Type B pancreatic cell (in vitro differentiated cells): ENCODE results near the gene REPS1. TPM values are rescaled to one million over a fixed set of nuclear protein-coding genes. Genes with fewer than 3 reads are reported as not detected.

Experiments used
- DNase-seq: peaks from one replicate; pipeline ENCODE4 v3.0.0; 2021; ENCODE audit warnings: mixed read lengths; ENCODE audit not compliant: unreplicated experiment; ENCODE audit errors: extremely low spot score
- H3K27ac Mint-ChIP-seq: 2 replicates; pipeline ENCODE4 v1.8.0; 2021; ENCODE audit warnings: mild to moderate bottlenecking, mixed read lengths
- H3K27me3 Mint-ChIP-seq: 2 replicates; pipeline ENCODE4 v1.8.0; 2021; ENCODE audit warnings: mixed read lengths
- H3K36me3 Mint-ChIP-seq: 2 replicates; pipeline ENCODE4 v1.8.0; 2021; ENCODE audit warnings: mixed read lengths
- H3K4me1 Mint-ChIP-seq: one replicate; pipeline ENCODE4 v1.8.0; 2021; ENCODE audit warnings: mixed read lengths; ENCODE audit not compliant: unreplicated experiment
- H3K4me3 Mint-ChIP-seq: 2 replicates; pipeline ENCODE4 v1.8.0; 2021; ENCODE audit warnings: mild to moderate bottlenecking, mixed read lengths
- H3K9me3 Mint-ChIP-seq: 2 replicates; pipeline ENCODE4 v1.8.0; 2021; ENCODE audit warnings: mixed read lengths
- total RNA-seq: library from RNA; stranded (reverse); gene quantifications from 2 replicates; pipeline ENCODE4 v1.2.1, GENCODE V29; 2021; ENCODE audit warnings: low replicate concordance
- TF ChIP-seq, protein P1 (sequence below): fragments of 200-600 bp; sonication (generic); conservative IDR thresholded peaks from 2 replicates; pipeline ENCODE4 v1.5.0; 2021; ENCODE audit warnings: antibody characterized with exemption, mild to moderate bottlenecking

The REPS1 gene
- total RNA-seq, 1 donor from 2014 or later = 57.0 TPM

DNA sequence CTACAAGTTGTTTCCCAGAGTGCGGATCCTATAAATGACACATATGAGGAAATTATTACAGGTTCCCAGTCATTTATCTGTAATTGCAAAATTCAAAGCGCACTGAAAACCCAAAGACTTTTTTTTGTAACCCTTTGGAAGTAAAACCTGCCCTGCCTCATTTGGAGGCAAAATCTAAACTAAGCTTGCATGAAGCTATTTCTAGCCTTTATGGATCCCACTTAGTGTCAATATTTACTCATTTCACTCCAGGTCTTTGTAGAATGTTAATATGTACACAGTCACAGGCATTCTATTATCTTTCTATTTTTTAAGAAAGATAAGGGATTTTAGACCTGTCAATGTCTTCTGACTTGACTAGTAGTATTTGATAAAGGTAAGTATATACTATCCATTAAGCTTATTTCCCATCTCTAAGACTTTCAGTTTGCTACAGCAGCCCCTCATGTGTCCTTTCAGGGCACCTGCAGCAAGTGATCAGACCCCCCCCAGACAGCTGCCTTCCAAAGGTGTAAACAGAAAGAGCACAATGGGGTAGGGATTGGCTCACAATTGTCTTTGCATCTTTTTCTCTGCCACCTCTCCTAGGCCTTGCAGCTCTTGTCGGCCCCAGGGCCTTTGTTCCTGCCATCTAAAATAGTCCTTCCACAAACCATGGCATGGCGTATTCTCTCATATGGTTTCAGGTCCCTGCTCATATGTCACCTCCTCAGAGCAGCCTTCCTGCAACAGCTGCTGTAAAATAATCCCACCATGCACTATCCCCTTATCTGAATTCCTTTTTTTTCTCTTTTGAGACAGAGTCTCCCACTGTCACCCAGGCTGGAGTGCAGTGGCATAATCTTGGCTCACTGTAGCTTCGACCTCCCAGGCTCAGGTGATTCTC is 1.3 kb upstream of the REPS1 start:
- Mint-ChIP-seq H3K36me3 (no peaks in the 10 kb centered on the region), H3K27ac (peak overlapping the region; percentile 92), H3K27me3 (no peaks in the 10 kb centered on the region), H3K4me1 (peaks cover 18% of the 10 kb centered on the region), H3K9me3 (no peaks in the 10 kb centered on the region), H3K4me3 (peak overlapping the region; percentile 93)
- TF ChIP-seq, protein P1, sequence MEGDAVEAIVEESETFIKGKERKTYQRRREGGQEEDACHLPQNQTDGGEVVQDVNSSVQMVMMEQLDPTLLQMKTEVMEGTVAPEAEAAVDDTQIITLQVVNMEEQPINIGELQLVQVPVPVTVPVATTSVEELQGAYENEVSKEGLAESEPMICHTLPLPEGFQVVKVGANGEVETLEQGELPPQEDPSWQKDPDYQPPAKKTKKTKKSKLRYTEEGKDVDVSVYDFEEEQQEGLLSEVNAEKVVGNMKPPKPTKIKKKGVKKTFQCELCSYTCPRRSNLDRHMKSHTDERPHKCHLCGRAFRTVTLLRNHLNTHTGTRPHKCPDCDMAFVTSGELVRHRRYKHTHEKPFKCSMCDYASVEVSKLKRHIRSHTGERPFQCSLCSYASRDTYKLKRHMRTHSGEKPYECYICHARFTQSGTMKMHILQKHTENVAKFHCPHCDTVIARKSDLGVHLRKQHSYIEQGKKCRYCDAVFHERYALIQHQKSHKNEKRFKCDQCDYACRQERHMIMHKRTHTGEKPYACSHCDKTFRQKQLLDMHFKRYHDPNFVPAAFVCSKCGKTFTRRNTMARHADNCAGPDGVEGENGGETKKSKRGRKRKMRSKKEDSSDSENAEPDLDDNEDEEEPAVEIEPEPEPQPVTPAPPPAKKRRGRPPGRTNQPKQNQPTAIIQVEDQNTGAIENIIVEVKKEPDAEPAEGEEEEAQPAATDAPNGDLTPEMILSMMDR = no peak
- no peak for DNase-seq

DNA sequence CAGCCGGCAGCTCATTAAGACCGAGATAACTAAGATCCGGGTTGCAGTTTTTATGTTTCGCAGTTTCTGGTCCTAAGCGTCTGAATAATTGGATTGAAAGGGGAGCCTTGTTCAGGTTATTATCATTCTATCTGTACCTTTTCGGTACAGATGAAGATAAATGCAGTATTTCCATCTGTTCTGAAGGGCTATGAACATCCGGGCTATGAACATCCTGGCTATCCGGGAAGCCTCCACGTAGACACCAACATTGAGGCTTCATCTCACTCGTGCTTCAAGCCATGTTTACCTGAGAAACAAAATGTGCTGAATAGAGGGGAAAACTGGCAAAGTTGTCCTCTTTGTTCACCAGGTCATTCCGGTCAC is 399 bp upstream of the REPS1 start:
- peak overlapping the region; percentile 93 for H3K4me3 Mint-ChIP-seq

DNA sequence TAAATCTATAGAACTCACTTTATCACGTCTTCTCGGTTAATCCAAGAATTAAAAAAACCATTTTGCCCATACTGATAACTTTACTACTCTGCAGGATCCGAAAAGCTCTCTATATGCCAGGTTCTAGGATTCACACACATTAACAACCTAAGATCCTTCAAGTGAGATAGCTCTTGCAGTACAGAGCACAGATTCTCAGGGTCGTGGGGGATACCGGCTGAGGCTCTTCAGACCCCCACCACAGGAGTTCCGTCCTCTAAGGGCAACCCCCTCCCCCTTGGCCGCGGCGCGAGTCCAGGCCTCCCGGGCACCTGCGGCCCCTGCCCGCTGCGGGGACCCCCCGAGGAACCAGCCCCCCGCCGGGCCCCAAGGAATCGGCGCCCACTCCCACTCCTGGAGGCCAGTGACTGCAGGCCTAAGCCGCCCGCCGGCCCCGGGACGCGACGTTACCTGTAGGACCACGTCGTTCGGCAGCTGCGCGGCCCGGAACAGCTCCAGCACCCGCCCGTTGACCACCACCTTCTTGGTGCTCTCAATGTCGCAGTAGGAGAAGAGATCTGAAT is 892 bp downstream of the REPS1 start:
- no peak for DNase-seq
- Mint-ChIP-seq H3K36me3 (no peaks in the 10 kb centered on the region), H3K4me3 (no peak overlapping the region), H3K27me3 (no peaks in the 10 kb centered on the region), H3K4me1 (peaks cover 18% of the 10 kb centered on the region), H3K9me3 (no peaks in the 10 kb centered on the region), H3K27ac (peak overlapping the region; percentile 79)
- TF ChIP-seq, protein P1 = no peak

More for the DNA sequence above, 399 bp upstream of the REPS1 start:
- Mint-ChIP-seq H3K36me3 (no peaks in the 10 kb centered on the region), H3K4me1 (peaks cover 18% of the 10 kb centered on the region), H3K9me3 (no peaks in the 10 kb centered on the region), H3K27me3 (no peaks in the 10 kb centered on the region), H3K27ac (peak overlapping the region; percentile 92)
- DNase-seq = no peak
- TF ChIP-seq, protein P1 = no peak

DNA sequence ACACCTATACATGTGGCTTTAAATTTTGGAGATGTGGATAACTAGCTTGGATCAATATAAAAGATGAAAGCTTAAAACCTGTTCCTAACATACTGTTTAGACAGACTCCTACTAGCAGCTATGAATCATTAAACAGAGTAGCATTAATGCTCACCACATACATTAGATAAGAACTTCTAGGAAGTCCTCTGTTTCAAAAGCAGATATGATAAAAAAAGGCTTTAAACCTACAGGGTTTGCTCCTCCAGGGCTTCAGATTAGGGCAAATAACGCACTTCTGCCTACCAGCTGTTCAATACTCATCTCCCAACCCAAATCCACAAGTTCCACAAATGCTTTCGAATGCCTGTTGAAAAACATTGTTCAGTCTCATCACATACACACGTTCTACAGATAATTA is 1.5 kb downstream of the REPS1 start:
- H3K4me3 Mint-ChIP-seq = no peak overlapping the region
- no peaks in the 10 kb centered on the region for H3K36me3 Mint-ChIP-seq
- H3K27ac Mint-ChIP-seq = peak overlapping the region; percentile 79
- TF ChIP-seq, protein P1 = no peak
- H3K4me1 Mint-ChIP-seq = peaks cover 18% of the 10 kb centered on the region
- H3K27me3 Mint-ChIP-seq = no peaks in the 10 kb centered on the region
- no peak for DNase-seq
- H3K9me3 Mint-ChIP-seq = no peaks in the 10 kb centered on the region

DNA sequence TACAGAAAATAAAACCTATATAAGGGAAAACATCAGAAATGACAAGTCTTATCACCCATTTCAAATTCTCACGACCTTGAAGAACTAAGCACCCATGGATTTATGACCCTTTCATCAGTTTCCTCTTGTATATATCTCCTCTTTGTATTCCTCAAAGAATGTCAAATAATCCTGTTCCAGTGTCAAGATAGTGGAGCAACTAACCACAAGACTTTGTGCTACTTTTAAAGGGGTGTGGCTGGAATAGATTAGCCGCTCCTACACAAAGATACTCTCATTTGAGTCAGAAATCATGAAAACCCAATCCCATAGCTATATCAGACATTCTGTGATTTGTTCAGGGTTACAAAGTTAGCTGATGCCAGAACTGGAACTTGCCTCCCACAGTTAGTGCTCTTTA is 6.6 kb downstream of the REPS1 start:
- no peak for DNase-seq
- H3K27ac Mint-ChIP-seq = no peak overlapping the region
- TF ChIP-seq, protein P1 = no peak
- H3K9me3 Mint-ChIP-seq = peaks cover 12% of the 10 kb centered on the region
- H3K4me1 Mint-ChIP-seq = peaks cover 21% of the 10 kb centered on the region
- H3K36me3 Mint-ChIP-seq = peaks cover 12% of the 10 kb centered on the region
- H3K27me3 Mint-ChIP-seq = no peaks in the 10 kb centered on the region
- H3K4me3 Mint-ChIP-seq = peak overlapping the region; percentile 16
